ENCODE measurements around the gene CHL1.

Gene CHL1

GRCh38 chr3:229183-229661 is 32.7 kb downstream of the CHL1 start:
- H3K27ac ChIP-seq (ENCODE audit: low read depth, low read length) = no peak overlapping the region
- no peaks in the 10 kb centered on the region for H3F3A ChIP-seq (ENCODE audit: control insufficient read depth, insufficient read depth)
- no peaks in the 10 kb centered on the region for H3K9me2 ChIP-seq (replicated peaks; ENCODE audit: control insufficient read depth, low read length)
- H3K27me3 ChIP-seq (ENCODE audit: control insufficient read depth, low read length) = no peaks in the 10 kb centered on the region
- no peaks in the 10 kb centered on the region for H3K79me2 ChIP-seq (ENCODE audit: control insufficient read depth, low read length)
- no peaks in the 10 kb centered on the region for H3K36me3 ChIP-seq (ENCODE audit: control insufficient read depth, low read length)
- H3K9me3 ChIP-seq (ENCODE audit: control insufficient read depth, insufficient read depth, low read length) = no peaks in the 10 kb centered on the region
- no peak overlapping the region for H3K4me3 ChIP-seq (ENCODE audit: low read length)
- no peak for TF ChIP-seq CTCF (IDR thresholded peaks at IDR 0.05; ENCODE audit: low read depth, low read length, poor library complexity, severe bottlenecking)
- no peak for TF ChIP-seq EZH2phosphoT487 (IDR thresholded peaks at IDR 0.05; ENCODE audit: borderline replicate concordance, low read length)
- H3K4me2 ChIP-seq (ENCODE audit: low read length) = no peak overlapping the region
- H4K20me1 ChIP-seq (ENCODE audit: control insufficient read depth, insufficient read depth, low read depth, low read length) = no peaks in the 10 kb centered on the region
- no peaks in the 10 kb centered on the region for H3K4me1 ChIP-seq (ENCODE audit: control insufficient read depth, low read length)

- no peaks in the 10 kb centered on the region for H4K20me1 ChIP-seq (ENCODE audit: control insufficient read depth, insufficient read depth, low read depth, low read length)
- H3K36me3 ChIP-seq (ENCODE audit: control insufficient read depth, low read length) = no peaks in the 10 kb centered on the region
- no peak overlapping the region for H3K4me3 ChIP-seq (ENCODE audit: low read length)
- H3K4me1 ChIP-seq (ENCODE audit: control insufficient read depth, low read length) = peaks cover 2% of the 10 kb centered on the region; the same call in 1 of the 2 replicates
- H3K79me2 ChIP-seq (ENCODE audit: control insufficient read depth, low read length) = no peaks in the 10 kb centered on the region
- H3K27ac ChIP-seq (ENCODE audit: low read depth, low read length) = no peak overlapping the region
- no peaks in the 10 kb centered on the region for H3K9me2 ChIP-seq (replicated peaks; ENCODE audit: control insufficient read depth, low read length)
- no peaks in the 10 kb centered on the region for H3K9me3 ChIP-seq (ENCODE audit: control insufficient read depth, insufficient read depth, low read length)
- TF ChIP-seq EZH2phosphoT487 (IDR thresholded peaks at IDR 0.05; ENCODE audit: borderline replicate concordance, low read length) (no peak), CTCF (IDR thresholded peaks at IDR 0.05; ENCODE audit: low read depth, low read length, poor library complexity, severe bottlenecking) (no peak)
- no peaks in the 10 kb centered on the region for H3K27me3 ChIP-seq (ENCODE audit: control insufficient read depth, low read length)
- H3K4me2 ChIP-seq (ENCODE audit: low read length) = no peak overlapping the region
- no peaks in the 10 kb centered on the region for H3F3A ChIP-seq (ENCODE audit: control insufficient read depth, insufficient read depth)
Observed at GRCh38 chr3:236881-237280, 40.3 kb downstream of the CHL1 start.

GRCh38 chr3:242602-243355 is 46.2 kb downstream of the CHL1 start:
- Histone ChIP-seq H3K27ac (ENCODE audit: low read depth, low read length) (no peak overlapping the region), H3K9me2 (replicated peaks; ENCODE audit: control insufficient read depth, low read length) (no peaks in the 10 kb centered on the region), H3K27me3 (ENCODE audit: control insufficient read depth, low read length) (no peaks in the 10 kb centered on the region), H3K36me3 (ENCODE audit: control insufficient read depth, low read length) (no peaks in the 10 kb centered on the region), H3K4me1 (ENCODE audit: control insufficient read depth, low read length) (no peaks in the 10 kb centered on the region), H3K4me2 (ENCODE audit: low read length) (no peak overlapping the region), H3K9me3 (ENCODE audit: control insufficient read depth, insufficient read depth, low read length) (no peaks in the 10 kb centered on the region), H3K79me2 (ENCODE audit: control insufficient read depth, low read length) (no peaks in the 10 kb centered on the region), H3K4me3 (ENCODE audit: low read length) (no peak overlapping the region), H4K20me1 (ENCODE audit: control insufficient read depth, insufficient read depth, low read depth, low read length) (no peaks in the 10 kb centered on the region), H3F3A (ENCODE audit: control insufficient read depth, insufficient read depth) (no peaks in the 10 kb centered on the region)
- TF ChIP-seq EZH2phosphoT487 (IDR thresholded peaks at IDR 0.05; ENCODE audit: borderline replicate concordance, low read length) (no peak), CTCF (IDR thresholded peaks at IDR 0.05; ENCODE audit: low read depth, low read length, poor library complexity, severe bottlenecking) (no peak)
